WI38 (cell line): ENCODE measurements around the gene RHOC.

Experiments
- H3K4me3 ChIP-seq: 2 replicates; pipeline ENCODE4 v1.5.1; 2011; ENCODE audit warnings: low read depth, mild to moderate bottlenecking, control low read depth, low read length
- TF ChIP-seq, protein P1 (sequence below): IDR thresholded peaks from 2 replicates; pipeline ENCODE4 v1.5.1; 2012; ENCODE audit warnings: low read depth, mild to moderate bottlenecking, control low read depth, low read length

RHOC gene

DNA sequence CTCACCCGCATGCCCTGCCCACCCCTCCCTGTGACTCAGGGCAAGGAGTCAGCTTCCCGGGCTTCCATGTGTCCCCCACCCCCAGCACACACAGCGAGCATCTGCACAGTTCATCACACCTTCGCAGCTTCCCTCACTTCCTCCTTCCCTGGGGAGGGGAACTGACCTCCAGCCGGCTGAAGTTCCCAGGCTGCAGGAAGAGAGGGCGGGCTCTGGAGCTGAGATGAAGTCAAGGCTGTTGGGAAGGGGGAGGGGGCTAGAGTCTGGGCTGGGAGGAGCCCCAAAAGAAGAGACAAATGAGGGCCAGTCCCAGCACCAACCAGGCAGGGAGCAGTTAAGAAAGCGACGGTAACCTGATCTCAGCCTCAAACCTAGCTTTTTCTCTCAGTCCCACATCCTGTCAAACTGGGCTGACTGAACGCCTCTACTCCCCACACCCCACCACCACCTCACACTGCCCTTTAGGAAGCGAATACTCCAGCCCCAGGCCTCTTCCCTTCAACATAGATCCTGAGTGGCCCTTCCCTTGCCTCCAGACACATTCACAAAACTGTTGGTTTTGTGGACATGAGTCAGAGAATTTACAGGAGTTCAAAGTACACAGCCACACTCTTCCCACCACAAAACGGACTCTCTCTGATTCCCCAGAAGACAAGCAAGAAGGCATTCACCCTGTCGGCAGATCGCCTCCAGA, 1.8 kb downstream of the RHOC start:
- H3K4me3 ChIP-seq, result peak overlapping the region; percentile 96
- TF ChIP-seq, protein P1, sequence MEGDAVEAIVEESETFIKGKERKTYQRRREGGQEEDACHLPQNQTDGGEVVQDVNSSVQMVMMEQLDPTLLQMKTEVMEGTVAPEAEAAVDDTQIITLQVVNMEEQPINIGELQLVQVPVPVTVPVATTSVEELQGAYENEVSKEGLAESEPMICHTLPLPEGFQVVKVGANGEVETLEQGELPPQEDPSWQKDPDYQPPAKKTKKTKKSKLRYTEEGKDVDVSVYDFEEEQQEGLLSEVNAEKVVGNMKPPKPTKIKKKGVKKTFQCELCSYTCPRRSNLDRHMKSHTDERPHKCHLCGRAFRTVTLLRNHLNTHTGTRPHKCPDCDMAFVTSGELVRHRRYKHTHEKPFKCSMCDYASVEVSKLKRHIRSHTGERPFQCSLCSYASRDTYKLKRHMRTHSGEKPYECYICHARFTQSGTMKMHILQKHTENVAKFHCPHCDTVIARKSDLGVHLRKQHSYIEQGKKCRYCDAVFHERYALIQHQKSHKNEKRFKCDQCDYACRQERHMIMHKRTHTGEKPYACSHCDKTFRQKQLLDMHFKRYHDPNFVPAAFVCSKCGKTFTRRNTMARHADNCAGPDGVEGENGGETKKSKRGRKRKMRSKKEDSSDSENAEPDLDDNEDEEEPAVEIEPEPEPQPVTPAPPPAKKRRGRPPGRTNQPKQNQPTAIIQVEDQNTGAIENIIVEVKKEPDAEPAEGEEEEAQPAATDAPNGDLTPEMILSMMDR, result no peak

GRCh38 chr1:112704391-112704933, 2.5 kb downstream of the RHOC start:
- TF ChIP-seq, protein P1, result no peak
- peak overlapping the region; percentile 96 for H3K4me3 ChIP-seq

DNA sequence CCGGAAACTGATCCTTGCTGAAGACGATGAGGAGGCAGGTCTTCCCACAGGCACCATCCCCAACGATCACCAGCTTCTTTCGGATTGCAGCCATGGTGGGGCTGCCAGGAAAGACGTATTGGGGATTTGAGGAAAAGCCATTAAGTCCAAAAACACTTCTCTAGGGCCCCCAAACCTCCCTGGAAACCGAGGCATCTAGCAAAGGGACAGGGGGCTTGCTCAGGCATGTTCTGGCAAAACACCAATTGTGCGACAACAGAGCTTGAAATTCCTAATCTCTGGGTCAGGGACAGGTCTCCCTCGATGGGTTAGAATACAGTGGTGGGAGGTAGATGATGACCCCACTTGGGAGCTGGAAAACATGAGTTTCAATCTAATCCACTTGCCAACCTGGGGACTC, 3.2 kb downstream of the RHOC start:
- TF ChIP-seq, protein P1, result no peak
- no peak overlapping the region for H3K4me3 ChIP-seq

GRCh38 chr1:112702420-112703261, 4.3 kb downstream of the RHOC start:
- no peak overlapping the region for H3K4me3 ChIP-seq
- TF ChIP-seq, protein P1, result no peak

DNA sequence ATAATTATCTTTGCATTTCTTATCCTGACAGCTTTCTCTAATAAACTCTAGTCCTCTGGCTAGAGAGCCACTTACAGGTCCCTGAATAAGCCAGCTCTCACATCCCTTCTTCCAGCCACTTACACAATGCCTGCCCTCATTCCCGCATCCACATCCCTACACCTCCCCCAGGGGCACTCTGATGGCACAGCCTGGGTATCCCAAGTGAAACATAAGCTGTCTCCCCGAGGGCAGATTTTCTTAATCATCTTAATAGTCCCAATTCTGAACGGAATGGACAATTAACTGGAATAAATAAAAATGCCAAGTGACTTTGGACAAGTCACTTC, 4.9 kb downstream of the RHOC start:
- no peak overlapping the region for H3K4me3 ChIP-seq
- TF ChIP-seq, protein P1, result no peak

DNA sequence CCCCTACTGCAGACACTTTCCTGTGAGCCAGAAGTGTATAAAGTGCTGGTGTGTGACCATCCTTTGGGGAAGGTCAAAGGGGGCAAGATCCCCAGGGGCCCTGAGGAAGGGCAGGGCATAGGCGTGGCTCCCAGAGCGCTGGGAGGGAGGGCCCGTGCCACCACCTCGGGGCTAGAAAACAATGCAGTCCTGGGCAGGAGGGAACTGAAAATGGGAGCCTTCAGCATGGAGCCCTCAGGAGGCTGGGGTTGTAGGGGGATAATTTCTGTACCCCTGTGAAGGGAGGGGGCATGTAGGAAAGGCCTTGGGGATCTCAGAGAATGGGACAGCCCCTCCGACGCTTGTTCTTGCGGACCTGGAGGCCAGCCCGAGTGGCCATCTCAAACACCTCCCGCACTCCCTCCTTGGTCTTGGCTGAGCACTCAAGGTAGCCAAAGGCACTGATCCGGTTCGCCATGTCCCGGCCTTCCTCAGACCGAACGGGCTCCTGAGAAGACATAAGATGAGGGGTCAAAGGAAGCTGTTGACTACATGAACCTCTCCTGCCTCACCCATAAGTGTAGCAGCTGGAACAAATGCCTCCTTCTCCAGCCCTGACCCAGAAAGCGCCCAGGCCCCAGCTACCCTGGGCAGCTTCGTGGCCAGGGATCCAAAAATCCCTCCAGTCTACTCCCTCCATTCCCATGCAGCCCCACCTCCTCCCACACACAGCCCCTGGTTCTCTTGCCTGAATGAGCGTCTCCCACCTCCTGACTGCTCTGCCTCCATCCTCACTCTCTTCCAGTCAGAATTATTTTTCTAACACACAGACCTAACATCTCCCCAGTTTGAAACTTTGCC, 5.5 kb downstream of the RHOC start:
- no peak overlapping the region for H3K4me3 ChIP-seq
- TF ChIP-seq, protein P1, result no peak
